Activated CD8-positive, alpha-beta memory T cell treated with anti-CD3 and anti-CD28 coated beads for 1 hour (primary cell): ENCODE results near the gene RGL2.

Experiments
- DNase-seq, 2 donors: peaks; one replicate each; pipeline ENCODE4 v3.0.0-alpha.2; 2020; ENCODE audit warnings: low read depth in 1 of 2; ENCODE audit errors: extremely low read depth in 1 of 2

Gene RGL2

DNA sequence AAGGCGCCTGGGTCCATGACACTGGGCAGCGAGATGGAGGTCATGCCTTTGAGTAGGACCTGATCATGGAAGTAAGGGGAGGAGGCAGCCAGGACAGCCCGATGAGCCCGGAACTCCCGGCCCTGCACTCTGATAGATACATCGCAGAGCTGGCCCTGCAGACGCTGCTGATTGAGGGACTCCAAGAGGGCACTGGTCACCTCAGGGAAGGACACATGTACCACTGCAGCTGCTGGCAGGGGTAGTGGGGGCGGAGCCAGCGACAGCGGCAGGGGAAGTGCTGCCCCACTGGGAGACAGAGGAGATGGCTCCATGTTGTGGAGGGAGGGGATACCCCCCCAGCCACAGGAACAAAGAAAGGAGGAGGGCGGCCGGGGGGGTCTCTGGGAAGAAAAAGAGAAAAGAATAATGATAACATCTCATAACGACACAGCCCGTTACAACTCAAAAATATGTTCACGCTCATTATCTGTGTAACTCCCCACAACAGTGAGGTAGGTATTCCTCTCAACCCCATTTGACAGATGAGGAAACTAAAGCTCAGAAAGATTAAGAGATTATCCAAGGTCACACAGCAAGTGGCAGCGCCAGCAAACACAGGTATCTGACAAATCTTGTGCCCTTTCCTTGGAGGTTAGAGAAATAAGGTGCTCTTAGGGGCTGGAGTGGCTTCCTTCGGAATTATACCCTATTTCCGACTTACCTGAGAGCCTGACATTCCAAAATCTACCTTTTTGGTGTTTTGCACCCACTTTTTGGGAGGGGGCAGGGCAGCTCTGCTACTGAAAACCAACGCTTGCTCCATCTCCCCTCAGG, 18.1 kb upstream of the RGL2 start:
- DNase-seq, result no peak

- DNase-seq, result no peak
These were observed 17.3 kb upstream of the RGL2 start for GRCh38 chr6:33315793-33316602.

DNA sequence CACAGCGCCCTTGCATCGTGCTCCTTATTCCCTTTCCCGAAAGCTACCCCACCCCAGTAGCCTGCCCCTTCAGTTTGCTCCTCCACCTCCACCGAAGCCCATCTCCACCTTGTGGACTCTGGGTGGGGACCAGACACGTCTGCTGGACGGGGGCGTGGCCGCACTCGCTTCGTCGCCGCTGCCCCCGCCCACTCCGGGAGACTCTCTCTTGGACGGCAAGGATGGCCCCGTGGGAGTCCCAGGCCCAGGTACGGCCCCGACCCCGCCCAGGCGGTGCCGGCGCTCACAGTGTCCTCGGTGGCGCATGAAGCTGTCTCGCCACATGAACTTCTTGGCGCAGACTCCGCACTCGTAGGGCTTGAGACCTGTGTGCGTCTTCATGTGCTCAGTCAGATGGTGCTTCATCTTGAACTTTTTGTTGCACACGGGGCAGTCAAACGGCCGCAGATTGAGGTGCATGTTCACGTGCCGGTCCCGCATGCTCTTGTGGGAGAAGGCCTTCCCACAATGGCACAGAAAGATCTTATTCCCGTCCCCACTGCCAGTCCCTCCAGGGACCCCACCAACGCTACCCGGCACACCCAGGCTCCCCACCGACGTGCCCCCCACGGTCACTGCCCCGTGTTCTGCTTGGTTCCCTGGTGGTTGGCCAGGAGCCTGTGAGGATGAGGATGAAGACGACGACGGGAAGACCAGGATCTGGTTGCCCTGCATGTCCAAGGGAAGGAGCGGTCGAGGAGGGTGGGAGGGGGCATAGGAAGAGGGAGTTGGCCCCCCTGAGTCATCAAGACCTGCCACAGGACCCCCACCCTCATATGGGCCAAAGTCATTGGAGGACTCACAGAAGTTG, 16.4 kb upstream of the RGL2 start:
- DNase-seq, result no peak

- DNase-seq, result peak in 1 of 2 donors; percentile 42
These were observed 15.8 kb upstream of the RGL2 start for GRCh38 chr6:33314515-33314942.

DNA sequence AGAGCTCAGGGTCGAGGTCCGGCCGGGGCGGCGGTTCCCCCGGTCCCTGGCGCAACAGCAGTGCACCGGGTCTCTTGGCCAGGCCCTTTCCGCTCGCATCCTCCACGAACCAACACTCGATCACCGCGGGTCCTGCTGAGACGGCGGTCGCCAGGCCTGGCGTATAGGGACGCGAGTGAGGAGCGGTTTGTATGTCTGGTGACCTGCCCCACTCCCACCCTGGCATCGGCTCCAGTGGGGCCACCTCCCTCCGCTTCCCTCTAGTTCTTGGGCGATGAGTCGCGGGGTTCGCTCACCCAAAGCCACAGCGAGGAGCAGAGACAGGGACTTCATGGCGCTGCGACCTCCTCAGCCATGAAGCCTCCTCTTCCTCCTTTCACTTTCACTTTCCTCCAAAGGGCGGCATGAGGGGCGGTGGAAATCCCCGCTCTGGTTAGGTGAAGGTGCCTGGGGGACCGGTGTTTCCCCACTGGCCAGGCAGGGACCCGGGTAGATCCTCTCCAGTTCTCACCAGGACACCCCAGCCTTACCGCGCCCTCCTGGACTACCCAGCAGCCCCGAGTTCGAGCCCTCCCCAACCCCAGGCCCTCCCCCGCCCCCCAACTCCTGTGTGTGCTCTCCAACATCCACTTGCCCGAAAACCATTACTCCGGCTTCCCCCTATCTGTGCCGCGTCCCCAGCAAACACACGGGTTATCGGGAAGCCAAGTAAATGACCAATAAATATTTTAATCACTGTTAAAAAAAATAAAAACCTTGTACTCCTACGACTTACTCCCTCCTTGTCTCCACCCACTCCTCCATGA, 15.2 kb upstream of the RGL2 start, which contains the start of gene TAPBP:
TSS of gene TAPBP (minus strand) at position 370 of the 806 bp plus-strand sequence. CDS start at position 333, 37 bp downstream.
- peak in 1 of 2 donors; percentile 73 for DNase-seq

- no peak for DNase-seq
These were observed 14.5 kb upstream of the RGL2 start for GRCh38 chr6:33313105-33313708.

DNA sequence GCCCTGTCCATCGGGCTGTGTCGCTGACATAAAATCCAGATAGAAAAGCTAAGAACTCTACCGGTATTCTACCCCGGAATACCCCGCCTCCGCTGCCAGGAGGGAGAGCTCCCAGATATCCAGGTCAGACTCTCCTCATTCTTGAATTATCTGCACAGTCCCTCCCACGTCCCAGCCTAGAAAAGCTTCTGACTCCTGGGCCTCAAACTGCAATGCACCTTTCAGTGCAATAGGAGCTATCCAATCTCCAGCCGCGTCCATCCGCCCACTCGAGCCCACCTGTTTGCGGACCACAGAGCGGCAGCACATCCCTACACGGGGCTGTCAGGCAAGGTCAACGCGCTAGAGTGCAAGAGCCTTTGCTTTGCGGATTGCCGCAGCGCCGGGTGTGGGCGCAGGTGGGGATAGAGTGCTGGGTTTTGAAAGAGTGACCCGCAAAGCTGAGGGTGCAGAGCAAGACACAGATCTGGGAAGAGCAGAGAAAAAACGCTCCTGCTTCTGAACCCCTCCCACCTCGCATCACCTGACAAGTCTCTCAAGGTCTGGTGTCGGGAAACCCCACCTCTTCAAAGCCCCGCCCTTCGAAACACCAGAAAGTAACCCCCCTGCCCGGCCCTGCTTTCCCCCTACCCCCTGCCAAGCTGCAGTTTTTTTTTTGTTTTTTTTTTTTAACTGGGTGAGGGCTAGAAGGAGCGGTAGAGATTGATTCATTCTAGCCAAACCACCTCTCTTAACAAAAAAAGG, 13.8 kb upstream of the RGL2 start:
- peak; percentile 69 to 71 for DNase-seq

DNA sequence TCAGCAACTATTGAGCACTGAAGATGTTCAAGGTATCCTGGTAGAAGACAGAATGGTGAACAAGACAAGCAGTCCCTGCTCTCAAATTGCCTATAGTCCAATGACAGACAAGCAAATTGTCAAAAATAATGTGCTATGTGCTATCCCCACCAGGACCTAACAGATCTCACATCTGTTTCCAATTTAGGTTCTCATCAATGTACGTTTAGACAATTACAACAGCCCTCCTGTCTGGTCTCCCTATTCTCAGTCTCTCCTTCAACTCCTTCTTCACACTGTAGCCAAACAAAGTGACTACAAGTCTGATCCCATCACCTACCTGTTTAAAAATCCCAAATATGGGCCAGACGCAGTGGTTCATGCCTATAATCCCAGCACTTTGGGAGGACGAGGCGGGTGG, 7.6 kb upstream of the RGL2 start:
- DNase-seq, result no peak

DNA sequence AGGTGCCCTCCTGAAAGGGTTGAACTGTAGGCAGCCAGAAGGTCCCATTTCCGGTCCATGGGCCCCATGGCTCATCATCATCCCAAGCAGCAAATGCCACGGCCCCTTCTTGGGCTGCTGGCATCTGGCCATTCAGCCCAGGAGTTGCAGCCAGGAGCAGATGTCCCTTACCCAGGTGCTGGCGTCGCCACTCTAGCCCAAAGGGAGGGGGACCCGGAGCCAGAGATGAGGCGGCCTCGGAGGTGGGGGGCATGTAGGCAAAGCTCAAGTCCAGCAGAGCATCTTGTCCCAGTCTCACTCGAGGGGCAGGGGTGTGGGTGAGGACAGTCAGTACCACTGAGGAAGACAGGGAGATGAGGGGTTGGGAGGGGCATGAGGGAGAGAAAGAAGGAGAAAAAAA, 6.3 kb upstream of the RGL2 start:
- DNase-seq, result no peak

- no peak for DNase-seq
These were observed 5.5 kb upstream of the RGL2 start for GRCh38 chr6:33304216-33304615.

DNA sequence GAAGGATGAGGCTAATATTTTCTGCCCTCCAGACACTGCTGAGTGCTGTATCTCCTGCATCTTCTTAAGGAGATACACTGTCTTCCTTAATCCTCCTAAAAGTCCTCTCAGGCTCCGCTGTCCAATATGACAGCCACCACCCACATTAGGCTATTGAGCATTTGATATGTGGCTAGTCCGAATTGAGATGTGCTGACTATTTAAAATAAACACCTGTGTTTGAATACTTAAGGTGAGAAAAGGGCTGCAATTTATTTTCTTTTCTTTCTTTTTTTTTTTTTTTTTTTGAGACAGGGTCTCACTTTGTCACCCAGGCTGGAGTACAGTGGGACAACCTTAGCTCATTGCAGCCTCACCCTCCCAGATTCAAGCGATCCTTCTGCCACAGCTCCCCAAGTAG, 3.1 kb upstream of the RGL2 start:
- DNase-seq, result no peak

DNA sequence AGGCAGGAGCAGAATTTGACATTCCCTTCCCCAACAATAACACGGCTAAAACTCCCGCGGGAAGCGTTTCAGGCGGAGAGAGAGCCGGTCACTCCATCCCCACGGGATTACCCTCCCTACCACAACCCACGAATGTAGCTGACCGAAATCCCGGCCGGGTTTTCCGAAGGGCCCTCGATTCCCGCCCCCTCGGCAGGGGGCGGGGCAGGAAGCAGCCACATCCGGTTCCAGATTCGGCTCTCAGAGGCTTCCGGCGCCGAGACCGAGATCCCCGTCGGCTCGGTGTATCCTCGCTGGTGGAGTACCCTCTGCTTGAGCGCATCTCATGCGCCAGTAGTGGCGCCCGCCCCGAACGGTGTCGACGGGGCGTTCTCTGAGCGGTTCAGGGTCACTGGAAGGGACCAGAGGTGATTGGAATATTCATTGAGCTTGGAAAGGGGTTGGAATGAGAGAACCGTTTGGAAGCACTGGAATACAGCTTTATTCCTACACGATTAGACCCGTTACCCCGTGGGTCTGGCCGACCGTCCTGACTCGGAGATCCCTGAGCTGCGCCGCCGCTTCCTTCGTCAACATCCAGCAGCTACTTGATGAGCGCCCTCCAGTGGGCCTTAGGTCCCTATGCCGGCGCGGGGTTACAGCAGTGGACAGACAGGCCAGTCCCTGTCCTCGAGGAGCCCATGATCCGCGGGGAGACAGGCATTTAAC, 649 bp upstream of the RGL2 start:
- peak; percentile 78 to 89 for DNase-seq

DNA sequence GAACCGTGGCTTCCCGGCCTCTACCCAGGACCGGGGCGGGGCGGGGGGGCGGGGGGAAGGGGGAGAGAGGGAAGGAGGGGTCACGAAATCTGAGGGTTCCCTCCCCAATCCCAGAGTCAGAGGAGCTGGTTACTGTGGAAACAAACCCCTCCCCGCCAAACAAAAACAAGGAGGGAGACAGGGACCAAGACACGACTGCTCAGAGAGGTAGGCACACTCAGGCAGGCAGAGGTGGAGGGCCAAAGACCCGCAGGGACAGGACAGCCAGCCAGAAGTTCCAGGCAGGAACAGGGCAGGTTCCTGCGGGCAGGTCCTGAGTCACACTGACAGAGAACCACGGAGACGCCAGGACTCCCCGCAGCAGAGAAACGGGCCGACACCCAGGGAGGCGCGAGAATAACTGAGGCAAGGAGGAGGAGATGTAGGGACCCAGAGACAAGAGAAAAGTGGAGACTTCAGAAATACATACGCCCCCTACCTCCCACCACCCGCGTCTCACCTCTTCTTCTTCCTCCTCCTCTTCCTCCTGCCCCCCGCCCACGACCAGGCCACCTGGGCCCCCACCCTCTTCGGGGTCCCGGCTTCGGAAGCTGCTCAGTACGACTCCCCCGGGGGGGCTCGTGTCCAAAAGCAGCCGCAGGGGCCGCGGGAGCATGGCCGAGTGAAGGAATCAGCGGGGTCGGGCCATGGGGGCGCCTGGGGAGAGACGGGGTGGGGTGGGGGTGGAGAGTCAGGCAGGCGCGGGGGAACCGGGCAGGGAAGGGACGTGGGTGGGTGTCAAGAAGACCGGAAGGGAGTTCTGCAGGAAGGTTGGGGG, 578 bp downstream of the RGL2 start:
- DNase-seq, result no peak

GRCh38 chr6:33297406-33297955, 1.3 kb downstream of the RGL2 start:
- no peak for DNase-seq

DNA sequence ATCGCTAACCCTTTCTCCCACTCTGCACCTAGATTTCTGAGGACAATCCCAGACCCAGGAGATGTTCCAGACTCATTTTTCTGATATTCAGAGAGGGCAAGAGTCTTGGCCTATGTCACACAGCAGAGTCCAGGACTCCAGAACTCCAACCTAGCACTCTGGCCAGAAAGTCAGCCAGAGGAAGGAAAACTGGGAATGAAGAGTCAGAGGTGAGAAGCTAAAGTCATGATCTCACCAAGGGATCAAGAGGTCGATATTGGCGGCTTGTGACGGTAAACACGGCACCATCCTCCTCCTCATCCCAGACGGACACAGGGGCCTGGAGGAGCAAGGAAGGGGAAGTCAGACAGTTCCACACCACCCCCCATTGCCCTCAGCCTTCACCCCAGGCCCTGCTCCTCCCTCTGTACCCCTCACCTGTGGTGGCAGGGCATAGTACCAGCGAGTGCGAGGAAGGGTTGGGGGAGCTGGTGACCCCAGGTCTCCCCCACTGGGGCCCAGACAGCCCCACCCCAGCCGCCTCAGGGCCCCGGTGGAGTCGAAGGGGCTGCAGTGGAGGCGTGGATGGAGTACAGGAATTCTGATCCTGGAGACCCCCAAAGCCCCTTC, 1.8 kb downstream of the RGL2 start:
- no peak for DNase-seq

GRCh38 chr6:33295621-33296369, 2.9 kb downstream of the RGL2 start:
- DNase-seq, result no peak
